WI38 (cell line): ENCODE data around the gene RAB20.
"Not testable (repeated sequence)": the region's sequence is repeated elsewhere in the genome, so short reads cannot be mapped to it uniquely, and the experiment has no call there.

Experiments used
- H3K4me3 ChIP-seq: 2 replicates; pipeline ENCODE4 v1.5.1; 2011; ENCODE audit warnings: low read depth, mild to moderate bottlenecking, control low read depth, low read length
- TF ChIP-seq, protein P1 (sequence below): IDR thresholded peaks from 2 replicates; pipeline ENCODE4 v1.5.1; 2012; ENCODE audit warnings: low read depth, mild to moderate bottlenecking, control low read depth, low read length

The RAB20 gene

DNA sequence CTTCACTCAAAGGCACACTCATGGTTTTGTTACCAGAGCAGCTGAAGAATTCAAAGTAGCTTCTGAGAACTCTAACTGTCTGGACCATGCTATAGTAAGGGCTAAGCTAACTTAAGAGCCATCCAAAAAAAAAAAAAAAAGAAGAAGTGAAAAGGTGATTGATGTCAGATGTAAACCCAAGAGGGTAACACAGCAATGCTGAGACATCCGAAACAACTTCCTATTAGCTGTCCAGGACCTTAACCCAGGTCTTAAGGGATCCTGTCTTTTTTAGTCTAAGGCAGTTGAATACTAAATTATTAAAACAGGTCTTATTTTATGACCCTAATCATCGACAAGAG is 11.2 kb upstream of the RAB20 start:
- no peak overlapping the region for H3K4me3 ChIP-seq
- TF ChIP-seq, protein P1, sequence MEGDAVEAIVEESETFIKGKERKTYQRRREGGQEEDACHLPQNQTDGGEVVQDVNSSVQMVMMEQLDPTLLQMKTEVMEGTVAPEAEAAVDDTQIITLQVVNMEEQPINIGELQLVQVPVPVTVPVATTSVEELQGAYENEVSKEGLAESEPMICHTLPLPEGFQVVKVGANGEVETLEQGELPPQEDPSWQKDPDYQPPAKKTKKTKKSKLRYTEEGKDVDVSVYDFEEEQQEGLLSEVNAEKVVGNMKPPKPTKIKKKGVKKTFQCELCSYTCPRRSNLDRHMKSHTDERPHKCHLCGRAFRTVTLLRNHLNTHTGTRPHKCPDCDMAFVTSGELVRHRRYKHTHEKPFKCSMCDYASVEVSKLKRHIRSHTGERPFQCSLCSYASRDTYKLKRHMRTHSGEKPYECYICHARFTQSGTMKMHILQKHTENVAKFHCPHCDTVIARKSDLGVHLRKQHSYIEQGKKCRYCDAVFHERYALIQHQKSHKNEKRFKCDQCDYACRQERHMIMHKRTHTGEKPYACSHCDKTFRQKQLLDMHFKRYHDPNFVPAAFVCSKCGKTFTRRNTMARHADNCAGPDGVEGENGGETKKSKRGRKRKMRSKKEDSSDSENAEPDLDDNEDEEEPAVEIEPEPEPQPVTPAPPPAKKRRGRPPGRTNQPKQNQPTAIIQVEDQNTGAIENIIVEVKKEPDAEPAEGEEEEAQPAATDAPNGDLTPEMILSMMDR = no peak

DNA sequence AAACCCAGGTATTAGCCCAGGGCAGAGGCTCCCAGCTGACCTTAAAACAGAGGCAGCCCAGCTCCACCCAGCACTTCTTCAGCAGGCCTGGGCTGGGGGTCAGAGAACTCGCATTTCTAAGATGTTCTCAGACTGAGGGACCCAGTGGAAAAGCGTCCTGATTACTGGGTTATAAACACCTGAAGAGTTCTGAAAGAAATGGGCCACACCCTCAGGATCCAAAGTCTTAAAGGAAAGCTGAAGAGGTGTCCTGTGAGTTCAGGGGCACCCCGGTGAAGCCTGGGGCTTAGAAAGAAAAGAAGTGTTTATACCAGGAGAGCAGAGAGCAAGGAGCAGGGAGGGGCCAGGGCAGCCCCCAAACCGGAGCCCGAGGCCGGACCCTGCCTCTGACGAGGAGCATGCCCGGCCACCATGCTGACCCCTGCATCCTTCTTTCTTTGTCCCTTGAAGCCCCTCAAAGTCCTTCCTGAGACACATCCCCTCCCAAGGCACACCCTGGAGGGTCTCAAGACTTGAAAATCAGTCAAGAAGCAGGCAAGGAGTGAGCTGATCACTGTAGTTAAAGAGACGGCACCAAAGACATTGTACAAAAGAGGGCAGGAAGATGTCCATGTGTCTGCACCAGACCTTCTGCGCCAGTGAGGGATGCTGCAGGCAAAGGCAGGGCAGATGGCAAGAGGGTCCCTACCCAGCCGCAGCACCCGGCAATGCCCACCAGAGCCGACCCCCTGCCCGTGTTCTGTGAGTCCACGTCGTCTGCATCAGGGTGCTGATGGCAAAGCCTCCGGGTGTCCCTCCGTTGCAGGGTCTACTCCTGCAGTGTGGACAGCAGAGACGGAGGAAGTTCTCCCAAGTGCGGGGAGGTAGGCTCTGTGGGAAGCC is 10.6 kb upstream of the RAB20 start:
- TF ChIP-seq, protein P1 = no peak
- H3K4me3 ChIP-seq = no peak overlapping the region

DNA sequence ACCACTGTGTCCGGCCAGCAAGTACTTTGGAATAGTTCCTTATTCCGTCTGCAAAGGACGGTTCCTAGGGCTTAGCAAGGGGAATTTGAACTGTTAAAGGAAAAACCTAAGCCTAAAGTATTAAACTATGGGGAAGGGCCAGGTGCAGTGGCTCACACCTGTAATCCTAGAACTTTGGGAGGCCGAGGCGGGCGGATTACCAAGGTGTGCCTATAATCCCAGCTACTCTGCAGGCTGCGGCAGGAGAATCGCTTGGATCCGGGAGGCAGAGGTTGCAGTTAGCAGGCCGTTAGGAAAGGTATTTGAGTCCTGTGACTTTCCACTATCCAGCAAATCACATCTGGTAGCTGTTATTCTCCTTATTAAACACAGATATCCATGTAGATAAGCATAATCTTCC is 9.4 kb upstream of the RAB20 start:
- no peak overlapping the region for H3K4me3 ChIP-seq
- TF ChIP-seq, protein P1 = no peak

DNA sequence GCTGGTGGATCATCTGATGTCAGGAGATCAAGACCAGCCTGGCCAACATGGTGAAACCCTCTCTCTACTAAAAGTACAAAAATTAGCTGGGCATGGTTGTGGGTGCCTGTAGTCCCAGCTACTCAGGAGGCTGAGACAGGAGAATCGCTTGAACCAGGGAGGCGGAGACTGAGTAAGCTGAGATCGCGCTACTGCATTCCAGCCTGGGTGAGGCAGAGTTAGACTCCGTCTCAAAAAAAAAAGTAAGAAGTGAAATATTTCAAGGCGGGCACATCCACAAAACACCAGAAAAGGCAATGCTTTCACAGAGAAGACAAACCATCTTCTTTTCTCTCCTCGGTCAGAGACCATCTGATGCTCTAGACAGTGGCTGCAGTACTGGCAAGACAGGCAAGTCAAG is 8.4 kb upstream of the RAB20 start:
- not testable (repeated sequence) for H3K4me3 ChIP-seq

DNA sequence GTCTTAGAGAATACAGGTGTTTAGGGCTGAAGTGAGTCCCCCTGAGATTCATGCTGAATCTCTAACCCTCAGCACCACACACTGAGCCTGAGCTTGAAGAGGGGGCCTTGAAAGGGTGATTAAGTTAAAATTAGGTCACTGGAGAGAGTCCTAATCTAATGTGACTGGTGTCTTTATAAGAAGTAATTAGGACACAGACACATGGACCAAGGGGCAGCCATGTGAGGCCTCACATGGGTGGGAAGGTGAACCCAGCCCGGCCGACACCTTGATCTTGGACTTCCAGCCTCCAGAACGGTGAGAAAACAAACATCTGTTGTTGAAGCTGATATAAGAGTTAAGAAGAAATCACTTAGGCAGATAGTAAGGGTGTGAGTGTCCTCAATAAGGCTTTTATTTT is 7.1 kb upstream of the RAB20 start:
- no peak overlapping the region for H3K4me3 ChIP-seq
- TF ChIP-seq, protein P1 = no peak

DNA sequence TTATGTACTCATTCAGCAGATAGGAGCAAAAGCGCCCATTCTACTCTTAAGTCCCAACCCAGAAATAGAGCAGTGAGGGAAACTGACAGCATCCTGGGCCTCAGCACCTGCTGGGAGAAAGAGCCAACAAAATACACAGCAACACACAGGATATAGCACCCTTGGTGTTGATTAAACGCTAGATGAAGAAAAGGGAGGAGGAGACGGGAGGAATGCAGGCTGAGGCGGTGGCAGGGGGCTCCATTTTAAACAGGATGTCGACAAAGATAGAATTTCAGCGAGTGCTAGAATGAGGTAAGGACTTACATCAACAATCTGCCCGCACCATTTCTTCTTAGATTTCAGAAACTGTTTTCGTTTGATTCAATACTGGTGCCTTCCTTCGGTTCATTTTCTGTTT is 4.6 kb upstream of the RAB20 start:
- H3K4me3 ChIP-seq = no peak overlapping the region

DNA sequence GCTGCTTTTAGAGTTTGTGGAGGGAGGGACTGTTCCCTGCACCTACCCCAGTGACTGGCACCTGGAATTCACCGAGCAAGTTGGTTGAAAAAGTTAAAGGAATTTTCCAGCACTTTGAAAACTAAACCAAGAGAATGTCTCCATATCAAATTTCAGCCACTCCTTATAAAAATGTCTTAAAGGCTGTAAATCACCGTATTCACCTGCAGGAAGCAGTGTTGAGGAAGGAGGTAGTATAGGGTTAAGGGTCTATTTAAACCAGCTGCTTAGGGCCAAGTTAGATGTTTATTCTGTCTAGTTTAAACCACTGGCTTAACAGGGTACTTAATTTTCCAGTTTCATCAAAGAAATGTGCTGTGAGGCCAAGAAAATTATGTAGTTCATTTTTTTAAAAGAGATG is 3.8 kb upstream of the RAB20 start:
- TF ChIP-seq, protein P1 = no peak
- H3K4me3 ChIP-seq = no peak overlapping the region

More for the DNA sequence above, 4.6 kb upstream of the RAB20 start:
- TF ChIP-seq, protein P1 = no peak

DNA sequence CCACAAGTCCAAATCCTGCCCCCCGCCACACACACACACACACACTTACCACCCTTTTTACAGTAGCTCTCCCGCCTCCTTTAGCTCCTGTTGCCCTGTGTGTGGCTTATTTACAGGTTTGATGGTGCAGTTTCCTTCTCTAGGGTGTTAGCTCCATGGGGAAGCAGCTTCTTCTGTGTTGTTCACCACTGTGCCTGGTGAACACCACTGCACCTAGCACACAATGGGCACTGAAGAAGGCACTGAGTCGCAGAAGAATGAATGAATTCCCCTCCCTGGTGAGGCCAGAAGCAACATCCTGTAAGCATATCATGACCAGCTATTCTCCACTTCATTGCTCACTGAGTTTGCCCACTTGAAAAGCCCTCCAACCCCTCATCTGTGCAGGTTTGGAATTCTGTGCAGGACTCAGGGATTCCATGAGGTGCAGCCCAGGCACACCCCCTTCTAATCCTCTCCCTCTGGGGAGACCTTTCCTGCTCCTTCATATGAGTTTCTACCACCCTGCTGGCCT is 3.0 kb upstream of the RAB20 start:
- no peak overlapping the region for H3K4me3 ChIP-seq
- TF ChIP-seq, protein P1 = no peak
